ENCODE measurements around the gene TMEM156. TPM values are rescaled to one million over a fixed set of nuclear protein-coding genes. Genes with fewer than 3 reads are reported as not detected.
A peak's percentile ranks its signal among the peaks of the same experiment; 100 is the strongest.

The TMEM156 gene
- total and polyA plus RNA-seq, 2 experiments from 2014 or later: not detected

DNA sequence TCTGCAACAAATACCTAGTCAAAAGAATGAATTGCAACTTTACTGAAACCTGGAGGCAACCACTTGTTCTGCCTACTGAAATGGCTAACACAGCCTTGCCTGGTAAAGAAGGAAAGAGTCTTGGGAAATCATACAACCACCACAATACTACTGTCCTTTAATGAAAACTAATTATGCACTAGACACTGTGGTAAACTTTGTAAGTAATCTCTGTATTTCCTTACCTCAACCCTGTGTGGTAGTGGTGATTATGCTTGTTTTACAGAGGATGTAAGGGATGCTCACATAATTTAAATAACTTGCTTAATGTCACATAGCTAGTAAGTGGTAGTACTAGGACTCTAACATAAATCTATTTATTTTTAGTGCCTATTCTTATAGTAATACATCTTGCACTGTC, 44.7 kb downstream of the TMEM156 start (continued):
- TF ChIP-seq, protein P1, sequence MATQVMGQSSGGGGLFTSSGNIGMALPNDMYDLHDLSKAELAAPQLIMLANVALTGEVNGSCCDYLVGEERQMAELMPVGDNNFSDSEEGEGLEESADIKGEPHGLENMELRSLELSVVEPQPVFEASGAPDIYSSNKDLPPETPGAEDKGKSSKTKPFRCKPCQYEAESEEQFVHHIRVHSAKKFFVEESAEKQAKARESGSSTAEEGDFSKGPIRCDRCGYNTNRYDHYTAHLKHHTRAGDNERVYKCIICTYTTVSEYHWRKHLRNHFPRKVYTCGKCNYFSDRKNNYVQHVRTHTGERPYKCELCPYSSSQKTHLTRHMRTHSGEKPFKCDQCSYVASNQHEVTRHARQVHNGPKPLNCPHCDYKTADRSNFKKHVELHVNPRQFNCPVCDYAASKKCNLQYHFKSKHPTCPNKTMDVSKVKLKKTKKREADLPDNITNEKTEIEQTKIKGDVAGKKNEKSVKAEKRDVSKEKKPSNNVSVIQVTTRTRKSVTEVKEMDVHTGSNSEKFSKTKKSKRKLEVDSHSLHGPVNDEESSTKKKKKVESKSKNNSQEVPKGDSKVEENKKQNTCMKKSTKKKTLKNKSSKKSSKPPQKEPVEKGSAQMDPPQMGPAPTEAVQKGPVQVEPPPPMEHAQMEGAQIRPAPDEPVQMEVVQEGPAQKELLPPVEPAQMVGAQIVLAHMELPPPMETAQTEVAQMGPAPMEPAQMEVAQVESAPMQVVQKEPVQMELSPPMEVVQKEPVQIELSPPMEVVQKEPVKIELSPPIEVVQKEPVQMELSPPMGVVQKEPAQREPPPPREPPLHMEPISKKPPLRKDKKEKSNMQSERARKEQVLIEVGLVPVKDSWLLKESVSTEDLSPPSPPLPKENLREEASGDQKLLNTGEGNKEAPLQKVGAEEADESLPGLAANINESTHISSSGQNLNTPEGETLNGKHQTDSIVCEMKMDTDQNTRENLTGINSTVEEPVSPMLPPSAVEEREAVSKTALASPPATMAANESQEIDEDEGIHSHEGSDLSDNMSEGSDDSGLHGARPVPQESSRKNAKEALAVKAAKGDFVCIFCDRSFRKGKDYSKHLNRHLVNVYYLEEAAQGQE (IDR thresholded peaks at IDR 0.05; ENCODE audit: unreplicated experiment): no peak
- no peak for TF ChIP-seq POLR2AphosphoS5 (IDR thresholded peaks at IDR 0.05; ENCODE audit: low read depth)
- TF ChIP-seq ZNF114 (CRISPR knock-in tag; IDR thresholded peaks at IDR 0.05): no peak

DNA sequence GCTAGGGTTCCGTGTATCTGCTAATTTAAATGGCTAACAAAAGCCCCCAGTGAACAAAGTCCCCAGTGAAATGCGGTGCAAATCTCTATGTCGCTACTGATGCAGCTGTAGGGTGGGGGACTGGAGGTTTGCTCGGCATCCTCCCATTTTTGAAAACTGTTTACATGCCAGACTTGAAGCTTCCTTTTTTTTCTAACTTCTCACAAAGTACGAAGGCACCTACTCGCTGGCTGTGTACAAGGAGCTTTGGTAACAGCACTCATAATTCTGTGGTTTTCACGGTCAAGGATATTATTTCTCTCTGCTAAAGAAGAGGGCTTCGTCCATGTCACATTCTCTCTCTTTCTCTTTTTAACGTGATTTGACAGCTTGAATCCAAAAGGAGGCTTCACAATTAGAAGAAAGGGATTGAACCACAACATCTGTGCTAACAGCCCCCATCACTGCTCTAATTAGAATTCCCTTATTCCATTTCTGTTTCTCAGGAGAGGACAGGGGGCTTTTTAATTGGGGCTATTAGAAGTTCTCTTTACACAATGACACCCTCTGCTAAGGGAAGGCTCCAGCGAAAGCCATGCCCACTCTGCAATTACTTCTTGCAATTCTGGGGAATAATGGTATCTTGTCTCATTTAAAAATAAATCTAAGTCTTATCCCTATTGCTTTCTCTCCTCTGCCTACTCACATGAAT, 46.7 kb downstream of the TMEM156 start:
- H3K27ac Mint-ChIP-seq: no peak overlapping the region
- Histone ChIP-seq H3K79me2 (replicated peaks; ENCODE audit: insufficient read depth) (no peaks in the 10 kb centered on the region), H3K9me2 (ENCODE audit: insufficient read depth) (no peaks in the 10 kb centered on the region), H3K36me3 (ENCODE audit: insufficient read depth) (no peaks in the 10 kb centered on the region), H3K4me3 (no peak overlapping the region), H3K27me3 (ENCODE audit: insufficient read depth) (no peaks in the 10 kb centered on the region), H3K4me2 (no peak overlapping the region), H2AFZ (0 out of 2 replicates have a peak overlapping the region, but pooled peaks have one; percentile 35), H3F3A (replicated peaks; ENCODE audit: low read depth) (no peaks in the 10 kb centered on the region), H3K4me1 (ENCODE audit: insufficient read depth) (no peaks in the 10 kb centered on the region; the same call in 1 of the 2 replicates), H3K27ac (ENCODE audit: low read depth) (no peak overlapping the region), H4K20me1 (replicated peaks; ENCODE audit: insufficient read depth) (no peaks in the 10 kb centered on the region)
- no peaks in the 10 kb centered on the region for H3K9me3 Mint-ChIP-seq
- ATAC-seq: no peak
- H3K36me3 Mint-ChIP-seq (ENCODE audit: low read depth): no peaks in the 10 kb centered on the region
- H3K27me3 Mint-ChIP-seq (ENCODE audit: insufficient read depth, low read depth, poor library complexity): peaks cover 10% of the 10 kb centered on the region
- peaks cover 14% of the 10 kb centered on the region for H3K4me1 Mint-ChIP-seq
- no peak for TF ChIP-seq NANOG (IDR thresholded peaks at IDR 0.05; ENCODE audit: borderline replicate concordance)
- no peak for TF ChIP-seq JUNB (IDR thresholded peaks at IDR 0.05; ENCODE audit: unreplicated experiment)
- TF ChIP-seq, protein P2, sequence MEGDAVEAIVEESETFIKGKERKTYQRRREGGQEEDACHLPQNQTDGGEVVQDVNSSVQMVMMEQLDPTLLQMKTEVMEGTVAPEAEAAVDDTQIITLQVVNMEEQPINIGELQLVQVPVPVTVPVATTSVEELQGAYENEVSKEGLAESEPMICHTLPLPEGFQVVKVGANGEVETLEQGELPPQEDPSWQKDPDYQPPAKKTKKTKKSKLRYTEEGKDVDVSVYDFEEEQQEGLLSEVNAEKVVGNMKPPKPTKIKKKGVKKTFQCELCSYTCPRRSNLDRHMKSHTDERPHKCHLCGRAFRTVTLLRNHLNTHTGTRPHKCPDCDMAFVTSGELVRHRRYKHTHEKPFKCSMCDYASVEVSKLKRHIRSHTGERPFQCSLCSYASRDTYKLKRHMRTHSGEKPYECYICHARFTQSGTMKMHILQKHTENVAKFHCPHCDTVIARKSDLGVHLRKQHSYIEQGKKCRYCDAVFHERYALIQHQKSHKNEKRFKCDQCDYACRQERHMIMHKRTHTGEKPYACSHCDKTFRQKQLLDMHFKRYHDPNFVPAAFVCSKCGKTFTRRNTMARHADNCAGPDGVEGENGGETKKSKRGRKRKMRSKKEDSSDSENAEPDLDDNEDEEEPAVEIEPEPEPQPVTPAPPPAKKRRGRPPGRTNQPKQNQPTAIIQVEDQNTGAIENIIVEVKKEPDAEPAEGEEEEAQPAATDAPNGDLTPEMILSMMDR (conservative IDR thresholded peaks at IDR 0.05; ENCODE audit: low read depth in 2 of 2): no peak
- TF ChIP-seq, protein P3, sequence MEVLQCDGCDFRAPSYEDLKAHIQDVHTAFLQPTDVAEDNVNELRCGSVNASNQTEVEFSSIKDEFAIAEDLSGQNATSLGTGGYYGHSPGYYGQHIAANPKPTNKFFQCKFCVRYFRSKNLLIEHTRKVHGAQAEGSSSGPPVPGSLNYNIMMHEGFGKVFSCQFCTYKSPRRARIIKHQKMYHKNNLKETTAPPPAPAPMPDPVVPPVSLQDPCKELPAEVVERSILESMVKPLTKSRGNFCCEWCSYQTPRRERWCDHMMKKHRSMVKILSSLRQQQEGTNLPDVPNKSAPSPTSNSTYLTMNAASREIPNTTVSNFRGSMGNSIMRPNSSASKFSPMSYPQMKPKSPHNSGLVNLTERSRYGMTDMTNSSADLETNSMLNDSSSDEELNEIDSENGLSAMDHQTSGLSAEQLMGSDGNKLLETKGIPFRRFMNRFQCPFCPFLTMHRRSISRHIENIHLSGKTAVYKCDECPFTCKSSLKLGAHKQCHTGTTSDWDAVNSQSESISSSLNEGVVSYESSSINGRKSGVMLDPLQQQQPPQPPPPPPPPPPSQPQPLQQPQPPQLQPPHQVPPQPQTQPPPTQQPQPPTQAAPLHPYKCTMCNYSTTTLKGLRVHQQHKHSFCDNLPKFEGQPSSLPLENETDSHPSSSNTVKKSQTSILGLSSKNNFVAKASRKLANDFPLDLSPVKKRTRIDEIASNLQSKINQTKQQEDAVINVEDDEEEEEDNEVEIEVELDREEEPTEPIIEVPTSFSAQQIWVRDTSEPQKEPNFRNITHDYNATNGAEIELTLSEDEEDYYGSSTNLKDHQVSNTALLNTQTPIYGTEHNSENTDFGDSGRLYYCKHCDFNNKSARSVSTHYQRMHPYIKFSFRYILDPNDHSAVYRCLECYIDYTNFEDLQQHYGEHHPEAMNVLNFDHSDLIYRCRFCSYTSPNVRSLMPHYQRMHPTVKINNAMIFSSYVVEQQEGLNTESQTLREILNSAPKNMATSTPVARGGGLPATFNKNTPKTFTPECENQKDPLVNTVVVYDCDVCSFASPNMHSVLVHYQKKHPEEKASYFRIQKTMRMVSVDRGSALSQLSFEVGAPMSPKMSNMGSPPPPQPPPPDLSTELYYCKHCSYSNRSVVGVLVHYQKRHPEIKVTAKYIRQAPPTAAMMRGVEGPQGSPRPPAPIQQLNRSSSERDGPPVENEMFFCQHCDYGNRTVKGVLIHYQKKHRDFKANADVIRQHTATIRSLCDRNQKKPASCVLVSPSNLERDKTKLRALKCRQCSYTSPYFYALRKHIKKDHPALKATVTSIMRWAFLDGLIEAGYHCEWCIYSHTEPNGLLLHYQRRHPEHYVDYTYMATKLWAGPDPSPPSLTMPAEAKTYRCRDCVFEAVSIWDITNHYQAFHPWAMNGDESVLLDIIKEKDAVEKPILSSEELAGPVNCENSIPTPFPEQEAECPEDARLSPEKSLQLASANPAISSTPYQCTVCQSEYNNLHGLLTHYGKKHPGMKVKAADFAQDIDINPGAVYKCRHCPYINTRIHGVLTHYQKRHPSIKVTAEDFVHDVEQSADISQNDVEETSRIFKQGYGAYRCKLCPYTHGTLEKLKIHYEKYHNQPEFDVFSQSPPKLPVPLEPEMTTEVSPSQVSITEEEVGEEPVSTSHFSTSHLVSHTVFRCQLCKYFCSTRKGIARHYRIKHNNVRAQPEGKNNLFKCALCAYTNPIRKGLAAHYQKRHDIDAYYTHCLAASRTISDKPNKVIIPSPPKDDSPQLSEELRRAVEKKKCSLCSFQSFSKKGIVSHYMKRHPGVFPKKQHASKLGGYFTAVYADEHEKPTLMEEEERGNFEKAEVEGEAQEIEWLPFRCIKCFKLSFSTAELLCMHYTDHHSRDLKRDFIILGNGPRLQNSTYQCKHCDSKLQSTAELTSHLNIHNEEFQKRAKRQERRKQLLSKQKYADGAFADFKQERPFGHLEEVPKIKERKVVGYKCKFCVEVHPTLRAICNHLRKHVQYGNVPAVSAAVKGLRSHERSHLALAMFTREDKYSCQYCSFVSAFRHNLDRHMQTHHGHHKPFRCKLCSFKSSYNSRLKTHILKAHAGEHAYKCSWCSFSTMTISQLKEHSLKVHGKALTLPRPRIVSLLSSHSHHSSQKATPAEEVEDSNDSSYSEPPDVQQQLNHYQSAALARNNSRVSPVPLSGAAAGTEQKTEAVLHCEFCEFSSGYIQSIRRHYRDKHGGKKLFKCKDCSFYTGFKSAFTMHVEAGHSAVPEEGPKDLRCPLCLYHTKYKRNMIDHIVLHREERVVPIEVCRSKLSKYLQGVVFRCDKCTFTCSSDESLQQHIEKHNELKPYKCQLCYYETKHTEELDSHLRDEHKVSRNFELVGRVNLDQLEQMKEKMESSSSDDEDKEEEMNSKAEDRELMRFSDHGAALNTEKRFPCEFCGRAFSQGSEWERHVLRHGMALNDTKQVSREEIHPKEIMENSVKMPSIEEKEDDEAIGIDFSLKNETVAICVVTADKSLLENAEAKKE (CRISPR knock-in tag; IDR thresholded peaks at IDR 0.05): no peak
- no peak for TF ChIP-seq EZH2phosphoT487 (IDR thresholded peaks at IDR 0.05; ENCODE audit: unreplicated experiment)
- TF ChIP-seq STAT1 (IDR thresholded peaks at IDR 0.05; ENCODE audit: unreplicated experiment): no peak
- no peak for TF ChIP-seq CREB1 (CRISPR knock-in tag; IDR thresholded peaks at IDR 0.05; ENCODE audit: low read depth)
- TF ChIP-seq POLR2AphosphoS5 (IDR thresholded peaks at IDR 0.05; ENCODE audit: low read depth): no peak
- TF ChIP-seq, protein P4, sequence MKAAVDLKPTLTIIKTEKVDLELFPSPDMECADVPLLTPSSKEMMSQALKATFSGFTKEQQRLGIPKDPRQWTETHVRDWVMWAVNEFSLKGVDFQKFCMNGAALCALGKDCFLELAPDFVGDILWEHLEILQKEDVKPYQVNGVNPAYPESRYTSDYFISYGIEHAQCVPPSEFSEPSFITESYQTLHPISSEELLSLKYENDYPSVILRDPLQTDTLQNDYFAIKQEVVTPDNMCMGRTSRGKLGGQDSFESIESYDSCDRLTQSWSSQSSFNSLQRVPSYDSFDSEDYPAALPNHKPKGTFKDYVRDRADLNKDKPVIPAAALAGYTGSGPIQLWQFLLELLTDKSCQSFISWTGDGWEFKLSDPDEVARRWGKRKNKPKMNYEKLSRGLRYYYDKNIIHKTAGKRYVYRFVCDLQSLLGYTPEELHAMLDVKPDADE (IDR thresholded peaks at IDR 0.05): no peak
- no peak overlapping the region for H3K4me3 Mint-ChIP-seq
- DNase-seq (ENCODE audit: low spot score): no peak
